Stimulated activated memory B cell treated with anti-CD40 and anti-IgM and Interleukin-4, amounts not matched to agents 10 μg/mL and 1 μg/mL and 100 μg/mL, for 72 hours (primary cell): ENCODE measurements around the gene PXDC1.
A peak's percentile ranks its signal among the peaks of the same experiment; 100 is the strongest.
"Not testable (repeated sequence)": the region's sequence is repeated elsewhere in the genome, so short reads cannot be mapped to it uniquely, and the experiment has no call there.

Source experiments
- ATAC-seq: fragments of 150-1000 bp; cut with Tn5 transposase; 2 replicates; pipeline ENCODE4 v1.10.0; 2021
- H3K27ac Mint-ChIP-seq: one replicate; pipeline ENCODE4 v1.8.0; 2022; ENCODE audit warnings: mild to moderate bottlenecking, mixed read lengths
- H3K27me3 Mint-ChIP-seq: one replicate; pipeline ENCODE4 v1.8.0; 2022; ENCODE audit warnings: mixed read lengths
- H3K36me3 Mint-ChIP-seq: one replicate; pipeline ENCODE4 v1.8.0; 2022; ENCODE audit warnings: mixed read lengths
- H3K4me1 Mint-ChIP-seq: one replicate; pipeline ENCODE4 v1.8.0; 2022; ENCODE audit warnings: mixed read lengths
- H3K4me3 Mint-ChIP-seq: one replicate; pipeline ENCODE4 v1.8.0; 2022; ENCODE audit warnings: mild to moderate bottlenecking, moderate library complexity, mixed read lengths
- H3K9me3 Mint-ChIP-seq: one replicate; pipeline ENCODE4 v1.8.0; 2022; ENCODE audit warnings: mixed read lengths

PXDC1 gene

DNA sequence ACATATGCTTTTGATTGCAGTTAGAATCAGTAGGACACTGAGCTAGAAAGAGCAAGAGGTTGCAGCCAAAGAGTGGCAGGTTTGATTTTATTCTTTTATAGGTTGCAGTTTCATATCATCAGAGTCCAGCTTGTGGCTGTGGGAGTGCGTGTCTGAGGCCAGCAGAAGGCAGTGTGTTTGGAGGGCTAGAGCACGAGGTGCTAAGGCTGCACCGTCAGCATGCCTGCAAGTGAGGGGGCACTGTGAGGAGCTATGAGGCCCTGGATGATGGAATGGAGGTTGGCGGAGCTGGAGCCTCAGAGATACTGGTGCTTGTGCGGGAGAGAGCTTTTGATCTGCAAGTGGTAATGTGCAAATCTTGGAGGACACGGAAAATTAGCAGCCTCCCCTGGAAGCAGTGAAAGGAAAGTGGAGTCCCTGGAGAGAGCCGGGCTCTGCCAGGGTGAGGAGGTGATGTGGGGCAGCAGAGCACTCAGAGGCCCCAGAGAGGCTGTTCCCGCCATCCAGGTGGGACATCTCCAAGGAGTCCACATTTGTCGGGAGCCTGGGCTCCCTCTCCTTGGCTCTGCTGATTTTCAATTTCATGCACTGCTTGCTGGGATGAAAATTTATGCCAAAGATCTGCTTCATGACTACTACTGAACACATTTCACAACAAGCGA lies 43.6 kb downstream of the PXDC1 start:
- peaks cover under 1% of the 10 kb centered on the region for H3K27me3 Mint-ChIP-seq
- no peak for ATAC-seq
- no peak overlapping the region for H3K27ac Mint-ChIP-seq
- H3K4me3 Mint-ChIP-seq = no peak overlapping the region
- peaks cover 5% of the 10 kb centered on the region for H3K4me1 Mint-ChIP-seq
- H3K9me3 Mint-ChIP-seq = peaks cover 8% of the 10 kb centered on the region
- H3K36me3 Mint-ChIP-seq = peaks cover 21% of the 10 kb centered on the region

DNA sequence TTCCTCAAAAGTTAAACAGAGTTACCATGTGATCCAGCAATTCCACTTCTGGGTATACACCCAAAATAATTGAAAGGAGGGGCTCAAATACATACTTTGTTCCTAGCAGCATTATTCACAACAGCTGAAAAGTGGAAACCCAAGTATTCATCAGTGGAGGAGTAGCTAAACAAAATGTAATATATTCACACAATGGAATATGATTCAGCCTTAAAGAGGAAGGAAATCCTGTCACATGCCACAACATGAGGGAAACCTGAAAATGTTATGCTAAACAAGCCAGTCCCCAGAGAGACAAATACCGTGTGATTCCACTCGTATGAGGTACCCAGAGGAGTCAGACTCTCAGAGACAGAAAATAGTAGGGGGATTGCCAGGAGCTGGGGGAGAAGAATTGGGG lies 44.5 kb downstream of the PXDC1 start:
- Mint-ChIP-seq H3K27ac (no peak overlapping the region), H3K36me3 (peaks cover 18% of the 10 kb centered on the region), H3K9me3 (peaks cover 8% of the 10 kb centered on the region), H3K4me3 (no peak overlapping the region), H3K4me1 (peaks cover 5% of the 10 kb centered on the region), H3K27me3 (peaks cover 7% of the 10 kb centered on the region)
- peak; percentile 50 for ATAC-seq

DNA sequence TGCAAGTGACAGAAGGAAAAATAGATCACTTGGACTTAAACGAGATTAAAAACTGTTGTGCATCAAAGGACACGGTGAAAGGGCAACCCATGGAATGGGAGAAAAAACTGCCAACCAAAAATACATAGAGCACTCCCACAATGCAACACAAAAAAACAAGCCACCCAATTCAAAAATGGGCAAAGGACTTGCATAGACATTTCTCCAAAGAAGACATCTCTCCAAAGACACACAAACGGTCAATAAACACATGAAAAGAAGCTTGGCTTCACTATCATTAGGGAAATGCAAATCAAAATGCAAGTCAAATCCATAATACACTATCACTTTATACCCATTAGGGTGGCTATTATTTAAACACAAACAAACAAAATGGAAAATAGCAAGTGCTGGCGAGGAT lies 45.0 kb downstream of the PXDC1 start:
- Mint-ChIP-seq H3K4me1 (peaks cover 5% of the 10 kb centered on the region), H3K27ac (no peak overlapping the region), H3K9me3 (peaks cover 8% of the 10 kb centered on the region), H3K4me3 (no peak overlapping the region), H3K36me3 (peaks cover 18% of the 10 kb centered on the region), H3K27me3 (peaks cover 7% of the 10 kb centered on the region)
- no peak for ATAC-seq

DNA sequence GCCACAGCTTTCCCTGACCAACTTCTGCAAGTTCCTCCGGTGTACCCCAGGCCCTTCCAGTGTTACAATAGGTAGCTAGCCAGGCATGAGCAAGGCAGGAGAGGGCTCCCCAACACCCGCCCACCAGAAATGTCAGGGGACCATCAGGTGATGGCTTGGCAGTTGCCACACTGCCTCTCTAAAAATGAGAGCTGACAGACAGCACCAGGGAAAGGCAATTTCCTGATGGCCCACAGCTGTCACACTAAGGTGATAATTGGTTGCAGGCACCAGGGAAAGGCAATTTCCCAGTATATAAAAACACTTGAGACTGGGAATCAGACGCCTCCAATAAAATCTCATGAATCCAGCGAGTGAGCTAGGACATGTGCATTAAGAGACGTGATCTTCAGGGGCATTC lies 49.9 kb downstream of the PXDC1 start:
- peaks cover 14% of the 10 kb centered on the region for H3K9me3 Mint-ChIP-seq
- H3K27ac Mint-ChIP-seq = no peak overlapping the region
- no peaks in the 10 kb centered on the region for H3K4me1 Mint-ChIP-seq
- ATAC-seq = no peak
- peaks cover 26% of the 10 kb centered on the region for H3K27me3 Mint-ChIP-seq
- no peak overlapping the region for H3K4me3 Mint-ChIP-seq
- peaks cover 27% of the 10 kb centered on the region for H3K36me3 Mint-ChIP-seq

DNA sequence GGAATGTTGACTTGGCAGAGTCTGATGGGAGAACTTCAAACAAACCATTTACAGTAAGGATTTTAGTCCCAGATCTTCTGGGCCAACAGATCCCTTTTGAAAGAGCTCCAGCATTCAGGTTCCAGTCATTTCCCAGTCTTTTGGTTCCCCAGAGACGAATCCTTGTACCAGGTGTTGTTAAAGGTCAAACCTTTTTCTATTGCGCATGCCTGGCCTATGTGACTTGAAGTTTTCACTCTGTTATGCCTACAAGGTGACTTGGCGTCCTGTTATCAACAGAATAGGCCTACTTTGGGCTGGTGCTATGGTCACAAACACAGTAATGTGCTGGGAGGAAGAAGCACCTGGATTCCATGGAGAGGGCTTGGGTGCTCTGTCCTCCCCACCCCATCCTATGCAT lies 52.3 kb downstream of the PXDC1 start:
- ATAC-seq = no peak
- H3K9me3 Mint-ChIP-seq = peaks cover 8% of the 10 kb centered on the region
- H3K4me3 Mint-ChIP-seq = no peak overlapping the region
- no peak overlapping the region for H3K27ac Mint-ChIP-seq
- peaks cover 39% of the 10 kb centered on the region for H3K27me3 Mint-ChIP-seq
- H3K4me1 Mint-ChIP-seq = no peaks in the 10 kb centered on the region
- H3K36me3 Mint-ChIP-seq = peaks cover 15% of the 10 kb centered on the region

DNA sequence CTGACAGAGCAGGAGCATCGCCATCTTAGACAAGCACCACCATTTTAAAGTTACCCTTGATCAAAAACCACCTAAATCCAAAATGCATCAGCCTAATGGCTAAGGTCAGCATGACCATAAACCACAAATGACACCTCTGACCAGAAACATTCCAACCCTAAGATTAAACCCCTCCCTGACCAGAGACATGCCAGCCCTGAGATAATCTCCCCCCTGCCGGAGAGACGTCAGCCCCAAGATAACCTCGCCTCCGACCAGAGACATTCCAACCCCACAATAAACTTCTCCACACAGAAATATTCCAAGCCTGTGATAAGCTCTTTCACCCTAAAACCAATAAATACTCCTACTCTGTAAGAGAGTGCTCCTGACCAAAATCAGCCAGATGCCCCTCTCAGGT lies 53.5 kb downstream of the PXDC1 start:
- peaks cover 39% of the 10 kb centered on the region for H3K27me3 Mint-ChIP-seq
- H3K4me1 Mint-ChIP-seq = no peaks in the 10 kb centered on the region
- no peak overlapping the region for H3K4me3 Mint-ChIP-seq
- H3K27ac Mint-ChIP-seq = no peak overlapping the region
- peaks cover 15% of the 10 kb centered on the region for H3K36me3 Mint-ChIP-seq
- no peak for ATAC-seq
- H3K9me3 Mint-ChIP-seq = peaks cover 8% of the 10 kb centered on the region

DNA sequence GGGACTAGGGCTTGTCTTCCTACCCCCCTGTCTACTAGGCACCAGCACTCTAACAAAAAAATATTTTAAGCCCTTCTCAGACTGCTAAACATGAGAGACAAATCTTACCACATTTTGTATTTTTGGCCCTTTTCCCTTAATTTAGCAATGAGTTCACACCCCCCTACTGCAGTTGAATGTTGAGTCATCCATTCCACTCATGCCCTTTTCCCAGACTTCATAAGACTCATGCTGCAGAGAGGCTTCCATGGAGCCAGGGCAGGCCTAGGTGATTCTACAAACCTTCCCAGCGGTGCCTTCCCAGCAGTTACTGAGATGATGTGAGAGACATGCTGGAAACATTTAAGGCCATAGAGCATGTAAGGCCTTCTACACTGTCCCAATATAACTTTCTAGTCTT lies 53.9 kb downstream of the PXDC1 start:
- no peak for ATAC-seq
- peaks cover 15% of the 10 kb centered on the region for H3K36me3 Mint-ChIP-seq
- H3K27me3 Mint-ChIP-seq = peaks cover 35% of the 10 kb centered on the region
- H3K4me3 Mint-ChIP-seq = no peak overlapping the region
- H3K4me1 Mint-ChIP-seq = no peaks in the 10 kb centered on the region
- no peak overlapping the region for H3K27ac Mint-ChIP-seq
- H3K9me3 Mint-ChIP-seq = peaks cover 8% of the 10 kb centered on the region

DNA sequence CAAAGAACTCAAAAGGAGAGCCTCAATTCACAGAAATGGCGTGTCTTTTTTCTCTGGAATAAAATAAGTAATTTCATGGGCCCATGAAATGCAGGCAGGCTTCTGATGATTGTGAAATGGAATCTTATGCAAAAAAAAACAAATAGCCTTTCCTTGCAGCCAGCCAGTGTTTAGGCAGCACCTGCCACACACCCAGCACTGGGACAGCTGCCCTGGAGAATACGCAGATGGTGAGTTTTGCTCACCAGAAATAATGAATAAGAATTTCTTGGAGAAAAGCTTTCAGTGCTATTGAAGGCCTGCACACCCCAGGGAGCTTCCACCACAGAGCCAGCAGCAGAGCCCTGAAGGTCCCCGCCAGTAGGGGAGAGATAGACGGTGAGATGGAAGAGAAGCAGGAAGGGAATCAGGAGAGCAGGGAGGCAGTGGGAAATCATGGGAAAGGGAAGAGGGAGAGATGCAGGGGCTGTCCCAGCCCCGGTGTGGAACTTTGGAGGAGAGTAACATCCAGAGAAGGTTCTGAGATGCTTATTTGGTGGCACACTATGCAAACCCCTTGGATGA lies 54.9 kb downstream of the PXDC1 start:
- no peak for ATAC-seq
- H3K36me3 Mint-ChIP-seq = peaks cover 15% of the 10 kb centered on the region
- H3K27ac Mint-ChIP-seq = no peak overlapping the region
- H3K4me3 Mint-ChIP-seq = no peak overlapping the region
- no peaks in the 10 kb centered on the region for H3K4me1 Mint-ChIP-seq
- peaks cover 31% of the 10 kb centered on the region for H3K27me3 Mint-ChIP-seq
- peaks cover 8% of the 10 kb centered on the region for H3K9me3 Mint-ChIP-seq

DNA sequence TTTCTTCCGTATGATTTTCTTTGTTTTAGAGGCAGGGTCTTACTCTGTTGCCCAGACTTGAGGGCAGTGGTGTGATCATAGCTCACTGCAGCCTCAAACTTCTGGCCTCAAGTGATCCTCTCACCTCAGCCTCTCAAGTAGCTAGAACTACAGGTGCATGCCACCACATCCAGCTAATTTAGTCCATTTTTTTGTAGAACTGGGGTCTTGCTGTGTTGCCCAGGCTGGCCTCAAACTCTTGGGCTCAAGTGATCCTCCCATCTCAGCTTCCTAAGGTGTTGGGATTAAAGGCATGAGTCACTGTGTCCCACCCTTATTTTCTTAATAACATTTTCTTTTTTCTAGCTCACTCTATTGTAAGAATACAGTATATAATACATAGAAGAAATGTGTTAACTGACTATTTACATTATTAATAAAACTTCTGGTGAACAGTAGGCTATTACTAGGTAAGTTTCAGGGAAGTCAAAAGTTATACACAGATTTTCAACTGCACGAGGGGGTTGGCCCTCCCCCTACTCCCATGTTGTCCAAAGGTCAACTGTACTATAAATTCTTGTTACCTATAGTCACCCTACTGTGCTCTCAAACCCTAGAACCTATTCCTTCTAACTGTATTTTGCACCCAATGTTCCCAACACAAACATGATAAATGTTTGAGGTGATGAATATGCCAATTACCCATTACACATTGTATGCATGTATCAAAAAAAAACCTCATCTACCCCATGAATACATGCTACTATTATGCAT lies 56.3 kb downstream of the PXDC1 start:
- peaks cover 15% of the 10 kb centered on the region for H3K36me3 Mint-ChIP-seq
- H3K4me1 Mint-ChIP-seq = no peaks in the 10 kb centered on the region
- H3K4me3 Mint-ChIP-seq = no peak overlapping the region
- ATAC-seq = no peak
- no peak overlapping the region for H3K27ac Mint-ChIP-seq
- H3K27me3 Mint-ChIP-seq = peaks cover 31% of the 10 kb centered on the region
- peaks cover 8% of the 10 kb centered on the region for H3K9me3 Mint-ChIP-seq

DNA sequence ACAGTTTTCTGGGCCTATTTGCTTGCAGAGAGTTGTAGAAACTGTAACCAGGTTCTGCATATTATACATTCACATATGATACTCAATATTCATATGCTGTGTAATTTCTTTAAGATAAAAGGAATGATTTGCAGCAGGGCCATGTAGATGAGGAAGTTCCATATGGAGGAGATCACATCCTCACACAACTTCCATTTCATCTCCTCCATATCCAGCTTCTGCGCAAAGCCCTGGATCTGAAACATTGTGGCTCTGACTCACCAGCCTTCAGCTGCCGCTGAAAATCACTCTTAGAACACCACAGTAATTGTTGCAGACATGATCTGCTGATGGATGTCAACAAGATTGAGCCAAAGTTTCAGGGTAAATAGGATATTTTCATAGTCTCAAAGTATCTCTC lies 57.7 kb downstream of the PXDC1 start:
- Mint-ChIP-seq H3K4me1 (no peaks in the 10 kb centered on the region), H3K4me3 (no peak overlapping the region), H3K36me3 (peaks cover 10% of the 10 kb centered on the region), H3K27ac (no peak overlapping the region), H3K27me3 (peaks cover 25% of the 10 kb centered on the region), H3K9me3 (peaks cover 3% of the 10 kb centered on the region)
- ATAC-seq = no peak

DNA sequence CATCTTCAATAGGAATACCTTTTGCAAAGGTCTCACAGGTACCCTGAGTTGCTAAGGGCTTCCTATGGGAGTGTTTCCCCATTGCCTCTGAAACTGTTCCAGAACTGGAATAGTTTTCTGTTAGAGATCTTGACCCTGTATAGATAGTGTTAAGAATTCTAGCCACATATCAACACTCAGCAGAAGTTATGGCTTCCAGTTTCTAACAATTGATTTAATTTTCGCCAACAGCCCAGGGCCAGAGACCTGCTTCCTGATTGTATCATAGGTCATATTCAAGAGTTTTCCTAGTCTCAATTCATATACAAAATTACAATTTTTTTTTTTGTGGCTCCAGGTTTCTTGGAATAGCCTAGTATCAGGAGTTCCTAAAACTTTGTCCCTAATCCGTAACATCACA lies 61.0 kb downstream of the PXDC1 start:
- no peaks in the 10 kb centered on the region for H3K9me3 Mint-ChIP-seq
- H3K27ac Mint-ChIP-seq = no peak overlapping the region
- H3K4me1 Mint-ChIP-seq = no peaks in the 10 kb centered on the region
- no peak for ATAC-seq
- no peaks in the 10 kb centered on the region for H3K36me3 Mint-ChIP-seq
- no peak overlapping the region for H3K4me3 Mint-ChIP-seq
- H3K27me3 Mint-ChIP-seq = peaks cover 2% of the 10 kb centered on the region

DNA sequence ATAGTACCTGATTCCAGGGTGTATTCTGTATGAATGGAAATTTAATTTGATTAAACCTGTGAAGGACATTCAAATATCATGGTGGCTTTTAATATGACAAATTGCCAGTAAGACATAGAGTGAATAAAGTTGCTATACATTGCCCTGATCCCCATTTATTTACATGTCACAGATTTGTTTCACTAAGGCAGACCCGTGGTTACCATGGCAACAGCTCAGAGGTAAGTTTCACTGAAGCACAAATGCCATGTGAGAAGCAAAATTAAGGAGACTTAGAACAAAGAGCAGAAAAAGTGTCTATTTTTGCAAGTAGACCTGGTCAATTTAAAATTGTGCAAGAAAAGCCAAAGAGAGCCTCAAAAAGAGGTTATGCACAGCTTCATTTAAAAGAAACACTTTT lies 63.7 kb downstream of the PXDC1 start:
- Mint-ChIP-seq H3K27me3 (peaks cover 17% of the 10 kb centered on the region), H3K4me3 (no peak overlapping the region), H3K36me3 (no peaks in the 10 kb centered on the region), H3K27ac (no peak overlapping the region), H3K4me1 (no peaks in the 10 kb centered on the region), H3K9me3 (no peaks in the 10 kb centered on the region)
- no peak for ATAC-seq

DNA sequence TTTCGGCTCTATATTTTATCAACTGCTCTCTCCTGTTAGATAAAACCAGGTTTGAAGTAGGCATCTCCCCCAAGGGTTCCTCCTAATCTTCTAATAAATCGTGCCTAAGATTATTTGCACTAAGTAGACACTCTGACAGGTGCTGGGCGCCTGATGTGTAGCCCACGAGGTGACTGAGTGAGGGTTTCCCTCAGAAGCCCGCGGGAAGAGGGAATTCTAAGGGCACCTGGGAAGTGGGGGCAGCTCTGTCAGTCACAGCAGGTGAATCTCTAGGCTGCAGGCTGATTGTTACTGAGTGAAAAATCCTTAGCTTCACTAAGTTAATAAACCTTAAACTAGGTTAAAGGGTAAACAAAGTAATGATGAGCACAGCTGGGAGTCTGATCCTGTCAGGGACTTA lies 68.2 kb downstream of the PXDC1 start:
- Mint-ChIP-seq H3K36me3 (no peaks in the 10 kb centered on the region), H3K4me1 (no peaks in the 10 kb centered on the region)

DNA sequence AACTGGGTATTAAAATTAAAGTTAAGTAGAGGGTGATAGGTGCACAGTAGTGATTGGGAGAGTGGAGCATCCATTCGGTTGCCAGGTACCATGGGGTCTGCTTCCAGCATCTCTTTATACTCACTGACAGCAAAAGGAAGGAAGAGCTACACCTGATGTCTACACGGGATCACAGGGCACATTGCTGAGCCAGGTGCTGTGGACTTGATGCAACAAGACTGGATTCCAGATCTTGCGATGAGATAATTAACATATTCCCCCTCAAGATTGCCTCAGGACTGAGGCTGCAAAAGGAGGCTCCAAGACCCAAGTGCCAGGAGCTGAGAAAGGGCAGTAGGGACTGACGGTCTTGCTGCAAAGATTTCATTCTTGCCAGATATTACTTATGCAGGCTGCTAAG lies 72.6 kb downstream of the PXDC1 start:
- H3K9me3 Mint-ChIP-seq = peaks cover 8% of the 10 kb centered on the region
- no peaks in the 10 kb centered on the region for H3K36me3 Mint-ChIP-seq
- H3K27ac Mint-ChIP-seq = no peak overlapping the region
- H3K27me3 Mint-ChIP-seq = peaks cover 44% of the 10 kb centered on the region
- H3K4me1 Mint-ChIP-seq = no peaks in the 10 kb centered on the region
- no peak overlapping the region for H3K4me3 Mint-ChIP-seq
- no peak for ATAC-seq

More for the DNA sequence above, 68.2 kb downstream of the PXDC1 start:
- Mint-ChIP-seq H3K9me3 (peaks cover 3% of the 10 kb centered on the region), H3K27me3 (peaks cover 30% of the 10 kb centered on the region), H3K27ac (no peak overlapping the region), H3K4me3 (no peak overlapping the region)
- no peak for ATAC-seq

DNA sequence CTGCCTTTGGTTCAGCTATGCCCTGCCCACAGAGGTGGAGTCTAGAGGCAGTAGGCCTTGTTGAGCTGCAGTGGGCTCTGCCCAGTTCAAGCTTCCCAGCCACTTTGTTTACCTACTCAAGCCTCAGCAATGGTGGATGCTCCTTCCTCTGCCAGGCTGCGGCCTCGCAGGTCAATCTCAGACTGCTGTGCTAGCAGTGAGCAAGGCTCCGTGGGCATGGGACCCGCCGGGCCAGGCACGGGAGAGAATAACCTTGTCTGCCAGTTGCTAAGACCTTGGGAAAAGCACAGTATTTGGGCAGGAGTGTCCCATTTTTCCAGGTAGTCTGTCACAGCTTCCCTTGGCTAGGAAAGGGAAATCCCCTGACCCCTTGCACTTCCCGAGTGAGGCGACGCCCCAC lies 73.8 kb downstream of the PXDC1 start:
- not testable (repeated sequence) for H3K27ac Mint-ChIP-seq, ATAC-seq, H3K4me3 Mint-ChIP-seq, H3K4me1 Mint-ChIP-seq, H3K36me3 Mint-ChIP-seq
- peaks cover 37% of the 10 kb centered on the region for H3K27me3 Mint-ChIP-seq
- H3K9me3 Mint-ChIP-seq = peaks cover 11% of the 10 kb centered on the region

DNA sequence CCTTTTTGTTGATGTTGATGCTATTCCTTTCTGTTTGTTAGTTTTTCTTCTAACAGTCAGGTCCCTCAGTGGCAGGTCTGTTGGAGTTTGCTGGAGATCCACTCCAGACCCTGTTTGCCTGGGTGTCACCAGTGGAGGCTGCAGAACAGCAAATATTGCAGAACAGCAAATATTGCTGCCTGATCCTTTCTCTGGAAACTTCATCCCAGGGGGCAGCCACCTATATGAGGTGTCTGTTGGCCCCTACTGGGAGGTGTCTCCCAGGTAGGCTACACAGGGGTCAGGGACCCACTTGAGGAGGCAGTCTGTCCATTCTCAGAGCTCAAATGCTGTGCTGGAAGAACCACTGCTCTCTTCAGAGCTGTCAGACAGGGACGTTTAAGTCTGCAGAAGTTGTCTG lies 74.2 kb downstream of the PXDC1 start:
- not testable (repeated sequence) for ATAC-seq, H3K4me1 Mint-ChIP-seq, H3K4me3 Mint-ChIP-seq, H3K36me3 Mint-ChIP-seq, H3K27ac Mint-ChIP-seq
- H3K27me3 Mint-ChIP-seq = peaks cover 33% of the 10 kb centered on the region
- peaks cover 11% of the 10 kb centered on the region for H3K9me3 Mint-ChIP-seq
